ENCODE measurements around the gene ATXN1. TPM values are rescaled to one million over a fixed set of nuclear protein-coding genes. Genes with fewer than 3 reads are reported as not detected.

Gene ATXN1
- total and polyA plus RNA-seq, 7 experiments from 2014 or later: 1.5 to 82.7 (median 42.4) TPM

DNA sequence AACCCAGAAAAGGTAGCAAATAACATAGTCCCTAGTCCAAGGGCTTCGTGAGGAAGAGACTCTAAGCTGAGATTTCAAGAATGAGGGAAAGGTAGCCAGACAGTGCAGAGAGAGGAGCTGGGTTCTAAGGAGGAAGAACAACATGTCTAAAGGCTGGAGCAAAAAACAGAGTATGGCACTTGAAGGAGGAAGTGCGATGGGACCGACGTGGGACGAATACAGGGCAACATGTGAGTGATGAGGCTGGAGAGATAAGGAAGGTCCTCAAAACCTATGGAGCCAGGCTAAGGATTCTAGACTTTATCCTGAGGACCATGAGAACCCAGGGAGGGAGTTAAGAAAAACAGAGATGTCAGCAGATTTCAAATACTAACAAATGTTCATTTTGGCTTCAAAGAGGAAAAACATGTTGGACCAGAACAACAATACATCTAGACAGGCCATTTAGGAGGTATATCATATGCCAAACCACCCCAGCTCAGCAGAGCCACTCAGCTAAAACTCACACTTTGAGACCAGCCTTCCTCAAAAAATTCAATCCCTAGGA is 17.5 kb downstream of the ATXN1 start:
- H3K4me1 Mint-ChIP-seq: peaks cover 16 to 60% (median 21%) of the 10 kb centered on the region in 7 donors
- H3K4me1 ChIP-seq (ENCODE audit: control insufficient read depth in 2 of 2, insufficient read depth in 2 of 2, low read length in 2 of 2): peaks cover 0 to 32% of the 10 kb centered on the region in 2 donors
- DNase-seq (no peak), ATAC-seq (no peak)
- no peaks in the 10 kb centered on the region for H3K36me3 ChIP-seq (ENCODE audit: control insufficient read depth in 2 of 3, insufficient read depth in 3 of 3, low read length in 3 of 3)
- peak overlapping the region in 1 of 9 donors; percentile 30 for H3K27ac Mint-ChIP-seq
- H3K27me3 ChIP-seq (ENCODE audit: control insufficient read depth in 2 of 2, insufficient read depth in 2 of 2, low read length in 2 of 2): no peaks in the 10 kb centered on the region
- no peak overlapping the region for H3K27ac ChIP-seq (ENCODE audit: low read depth, low read length)
- intact Hi-C loops (cut with micrococcal nuclease): no loop called here
- no peaks in the 10 kb centered on the region for H3K9me3 Mint-ChIP-seq
- no peak overlapping the region for H3K4me3 ChIP-seq (ENCODE audit: low read length)
- ChIA-PET CTCF (interaction anchor here (1.8 kb wide), 1 partner anchor 8 kb away, joined by 5 read pairs; no protein-coding TSS in a partner anchor), POLR2A (no interaction called here)
- no peaks in the 10 kb centered on the region for H3K27me3 Mint-ChIP-seq
- no peak overlapping the region for H3K4me3 Mint-ChIP-seq
- H3K36me3 Mint-ChIP-seq: peaks cover 0 to 44% (median 7%) of the 10 kb centered on the region in 5 donors
- no peaks in the 10 kb centered on the region for H3K9me3 ChIP-seq (ENCODE audit: control insufficient read depth in 2 of 3, low read length in 3 of 3)

GRCh38 chr6:16742116-16742515 is 19.1 kb downstream of the ATXN1 start:
- Histone ChIP-seq H3K36me3 (ENCODE audit: control insufficient read depth in 2 of 3, insufficient read depth in 3 of 3, low read length in 3 of 3) (no peaks in the 10 kb centered on the region), H3K4me1 (ENCODE audit: control insufficient read depth in 2 of 2, insufficient read depth in 2 of 2, low read length in 2 of 2) (peaks cover 0 to 17% of the 10 kb centered on the region in 2 donors), H3K27ac (ENCODE audit: low read depth, low read length) (no peak overlapping the region), H3K27me3 (ENCODE audit: control insufficient read depth in 2 of 2, insufficient read depth in 2 of 2, low read length in 2 of 2) (no peaks in the 10 kb centered on the region), H3K4me3 (ENCODE audit: low read length) (no peak overlapping the region), H3K9me3 (ENCODE audit: control insufficient read depth in 2 of 3, low read length in 3 of 3) (no peaks in the 10 kb centered on the region)
- Mint-ChIP-seq H3K4me1 (peaks cover 14 to 63% (median 27%) of the 10 kb centered on the region in 7 donors), H3K36me3 (peaks cover 0 to 42% (median 7%) of the 10 kb centered on the region in 5 donors), H3K9me3 (no peaks in the 10 kb centered on the region), H3K4me3 (no peak overlapping the region), H3K27me3 (no peaks in the 10 kb centered on the region), H3K27ac (no peak overlapping the region)
- ChIA-PET CTCF (no interaction called here), POLR2A (interaction anchor here (1.7 kb wide), 1 partner anchor 12 kb away, joined by 4 read pairs; no protein-coding TSS in a partner anchor)
- intact Hi-C loops (cut with micrococcal nuclease): no loop called here
- ATAC-seq (no peak), DNase-seq (no peak)

- Histone ChIP-seq H3K4me3 (ENCODE audit: low read length) (no peak overlapping the region), H3K4me1 (ENCODE audit: control insufficient read depth in 2 of 2, insufficient read depth in 2 of 2, low read length in 2 of 2) (peaks cover 0 to 16% of the 10 kb centered on the region in 2 donors), H3K36me3 (ENCODE audit: control insufficient read depth in 2 of 3, insufficient read depth in 3 of 3, low read length in 3 of 3) (peaks cover 0 to 4% (median 0%) of the 10 kb centered on the region in 3 experiments), H3K27me3 (ENCODE audit: control insufficient read depth in 2 of 2, insufficient read depth in 2 of 2, low read length in 2 of 2) (no peaks in the 10 kb centered on the region), H3K9me3 (ENCODE audit: control insufficient read depth in 2 of 3, low read length in 3 of 3) (no peaks in the 10 kb centered on the region), H3K27ac (ENCODE audit: low read depth, low read length) (no peak overlapping the region)
- CTCF ChIA-PET: interaction anchor here (1.5 to 2.1 kb wide), 2 partner anchors 10 to 223 kb away, joined by 3 to 10 read pairs; no protein-coding TSS in a partner anchor
- ATAC-seq (peak; percentile 72), DNase-seq (no peak)
- Mint-ChIP-seq H3K27me3 (no peaks in the 10 kb centered on the region), H3K27ac (peak overlapping the region in 1 of 9 donors; percentile 43), H3K4me3 (no peak overlapping the region), H3K9me3 (no peaks in the 10 kb centered on the region), H3K4me1 (peaks cover 20 to 66% (median 33%) of the 10 kb centered on the region in 7 donors), H3K36me3 (peaks cover 0 to 45% (median 7%) of the 10 kb centered on the region in 5 donors)
- intact Hi-C loops (cut with micrococcal nuclease): loop anchor here in 1 of 2 donors (1.0 kb wide), 1 partner anchor 10 kb away; no protein-coding TSS in a partner anchor
- POLR2A ChIA-PET: interaction anchor here (0.7 to 1.7 kb wide), 2 partner anchors 13 to 275 kb away, joined by 3 to 4 read pairs; no protein-coding TSS in a partner anchor
Observed at GRCh38 chr6:16741112-16742016, 19.9 kb downstream of the ATXN1 start.

DNA sequence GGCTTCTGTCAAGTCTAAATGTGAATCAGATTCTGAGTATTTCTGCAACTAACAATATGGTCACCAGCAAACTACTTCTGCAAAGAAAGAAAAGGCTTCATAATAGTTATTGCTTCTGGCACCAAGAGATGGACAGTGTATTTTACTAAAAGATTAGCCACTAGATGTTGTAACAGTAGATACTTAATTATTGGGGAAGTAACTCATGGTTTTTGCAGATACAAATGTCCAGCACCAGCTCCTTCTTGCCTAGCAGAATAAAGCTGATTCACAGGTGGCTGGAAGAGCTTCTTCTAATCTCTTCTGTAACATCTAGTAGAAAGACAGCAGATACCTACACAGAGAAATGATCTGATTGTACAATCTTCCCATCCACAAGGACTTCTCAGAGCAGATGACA is 21.2 kb downstream of the ATXN1 start:
- ATAC-seq (no peak), DNase-seq (no peak)
- H3K27me3 Mint-ChIP-seq: no peaks in the 10 kb centered on the region
- H3K27ac Mint-ChIP-seq: no peak overlapping the region
- peaks cover 0 to 42% (median 7%) of the 10 kb centered on the region in 5 donors for H3K36me3 Mint-ChIP-seq
- no peaks in the 10 kb centered on the region for H3K9me3 Mint-ChIP-seq
- ChIA-PET CTCF (interaction anchor here (0.6 to 2.6 kb wide), 7 partner anchors 9 to 225 kb away, joined by 3 to 24 read pairs (median 4); no protein-coding TSS in a partner anchor), POLR2A (interaction anchor here (1.2 kb wide), 1 partner anchor 23 kb away, joined by 3 read pairs; no protein-coding TSS in a partner anchor)
- Histone ChIP-seq H3K27ac (ENCODE audit: low read depth, low read length) (no peak overlapping the region), H3K36me3 (ENCODE audit: control insufficient read depth in 2 of 3, insufficient read depth in 3 of 3, low read length in 3 of 3) (peaks cover 0 to 4% (median 0%) of the 10 kb centered on the region in 3 experiments), H3K4me1 (ENCODE audit: control insufficient read depth in 2 of 2, insufficient read depth in 2 of 2, low read length in 2 of 2) (peaks cover 0 to 16% of the 10 kb centered on the region in 2 donors), H3K4me3 (ENCODE audit: low read length) (no peak overlapping the region), H3K9me3 (ENCODE audit: control insufficient read depth in 2 of 3, low read length in 3 of 3) (no peaks in the 10 kb centered on the region), H3K27me3 (ENCODE audit: control insufficient read depth in 2 of 2, insufficient read depth in 2 of 2, low read length in 2 of 2) (no peaks in the 10 kb centered on the region)
- intact Hi-C loops (cut with micrococcal nuclease): no loop called here
- peaks cover 14 to 59% (median 25%) of the 10 kb centered on the region in 7 donors for H3K4me1 Mint-ChIP-seq
- H3K4me3 Mint-ChIP-seq: no peak overlapping the region

DNA sequence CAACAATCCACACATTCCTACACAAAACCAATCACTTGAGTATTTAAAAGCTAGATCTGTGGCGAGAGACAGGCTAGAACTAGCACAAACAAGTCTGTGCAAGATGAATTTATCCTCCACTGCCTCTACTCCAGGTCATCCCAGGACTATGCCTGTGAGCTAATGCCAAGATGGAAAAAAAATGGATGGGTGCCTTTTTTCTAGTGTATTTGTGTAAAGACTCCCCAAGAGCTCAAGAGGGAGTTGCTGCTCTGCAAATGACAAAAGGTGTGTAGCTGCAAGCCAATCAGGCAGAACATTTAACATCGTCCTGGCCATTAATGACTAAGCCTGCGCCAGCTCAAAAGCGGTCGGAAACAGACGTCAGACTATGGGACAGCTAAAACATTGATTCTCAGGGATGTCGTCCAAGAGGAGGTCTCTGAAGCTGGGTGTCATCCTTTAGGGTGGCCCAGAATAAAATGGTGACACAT is 21.9 kb downstream of the ATXN1 start:
- Mint-ChIP-seq H3K4me3 (no peak overlapping the region), H3K27me3 (no peaks in the 10 kb centered on the region), H3K27ac (no peak overlapping the region), H3K4me1 (peaks cover 14 to 61% (median 25%) of the 10 kb centered on the region in 7 donors), H3K36me3 (peaks cover 0 to 46% (median 7%) of the 10 kb centered on the region in 5 donors), H3K9me3 (no peaks in the 10 kb centered on the region)
- no peak overlapping the region for H3K27ac ChIP-seq (ENCODE audit: low read depth, low read length)
- no peaks in the 10 kb centered on the region for H3K9me3 ChIP-seq (ENCODE audit: control insufficient read depth in 2 of 3, low read length in 3 of 3)
- ChIA-PET POLR2A (interaction anchor here (0.9 to 1.2 kb wide), 2 partner anchors 18 to 24 kb away, joined by 3 to 4 read pairs; no protein-coding TSS in a partner anchor), CTCF (interaction anchor here (1.3 to 2.6 kb wide), 5 partner anchors 8 to 32 kb away, joined by 4 to 24 read pairs (median 10); no protein-coding TSS in a partner anchor)
- DNase-seq (peak in 1 of 9 donors; percentile 18), ATAC-seq (no peak)
- intact Hi-C loops (cut with micrococcal nuclease): loop anchor here in 1 of 2 donors (1.0 kb wide), 2 partner anchors 32 to 226 kb away; no protein-coding TSS in a partner anchor
- peaks cover 0 to 16% of the 10 kb centered on the region in 2 donors for H3K4me1 ChIP-seq (ENCODE audit: control insufficient read depth in 2 of 2, insufficient read depth in 2 of 2, low read length in 2 of 2)
- H3K36me3 ChIP-seq (ENCODE audit: control insufficient read depth in 2 of 3, insufficient read depth in 3 of 3, low read length in 3 of 3): peaks cover 0 to 4% (median 0%) of the 10 kb centered on the region in 3 experiments
- H3K4me3 ChIP-seq (ENCODE audit: low read length): no peak overlapping the region
- no peaks in the 10 kb centered on the region for H3K27me3 ChIP-seq (ENCODE audit: control insufficient read depth in 2 of 2, insufficient read depth in 2 of 2, low read length in 2 of 2)

DNA sequence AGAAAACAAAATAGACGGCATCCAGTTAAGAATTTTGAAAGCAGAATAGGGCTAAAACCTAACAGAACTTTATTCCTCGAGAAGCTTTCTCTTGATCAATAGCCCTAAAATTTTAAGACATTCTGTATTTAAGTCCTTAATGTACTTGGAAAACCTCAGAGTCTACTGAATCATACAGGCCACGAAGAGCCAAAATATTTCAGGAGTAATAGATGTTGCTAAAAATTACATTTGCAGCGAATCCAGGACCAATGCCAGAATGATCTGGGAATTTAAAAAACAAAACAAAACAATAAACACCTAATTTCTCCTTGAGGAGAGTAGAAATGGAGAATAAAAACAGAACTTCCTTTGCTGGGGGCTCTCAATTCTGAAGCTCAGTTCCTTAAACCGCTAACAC is 23.3 kb downstream of the ATXN1 start:
- H3K4me3 Mint-ChIP-seq: no peak overlapping the region
- Histone ChIP-seq H3K27me3 (ENCODE audit: control insufficient read depth in 2 of 2, insufficient read depth in 2 of 2, low read length in 2 of 2) (no peaks in the 10 kb centered on the region), H3K36me3 (ENCODE audit: control insufficient read depth in 2 of 3, insufficient read depth in 3 of 3, low read length in 3 of 3) (peaks cover 0 to 4% (median 0%) of the 10 kb centered on the region in 3 experiments), H3K9me3 (ENCODE audit: control insufficient read depth in 2 of 3, low read length in 3 of 3) (no peaks in the 10 kb centered on the region), H3K4me3 (ENCODE audit: low read length) (no peak overlapping the region), H3K27ac (ENCODE audit: low read depth, low read length) (no peak overlapping the region), H3K4me1 (ENCODE audit: control insufficient read depth in 2 of 2, insufficient read depth in 2 of 2, low read length in 2 of 2) (peaks cover 0 to 16% of the 10 kb centered on the region in 2 donors)
- CTCF ChIA-PET: interaction anchor here (2.1 kb wide), 1 partner anchor 25 kb away, joined by 13 read pairs; no protein-coding TSS in a partner anchor
- DNase-seq (no peak), ATAC-seq (no peak)
- peaks cover 0 to 41% (median 4%) of the 10 kb centered on the region in 5 donors for H3K36me3 Mint-ChIP-seq
- intact Hi-C loops (cut with micrococcal nuclease): no loop called here
- no peaks in the 10 kb centered on the region for H3K27me3 Mint-ChIP-seq
- POLR2A ChIA-PET: no interaction called here
- no peak overlapping the region for H3K27ac Mint-ChIP-seq
- H3K4me1 Mint-ChIP-seq: peaks cover 6 to 60% (median 16%) of the 10 kb centered on the region in 7 donors
- no peaks in the 10 kb centered on the region for H3K9me3 Mint-ChIP-seq
